Neural progenitor cell (in vitro differentiated cells): ENCODE measurements around the gene SLC25A43.

Source experiments
- CTCF ChIP-seq: fragments of 200-600 bp; sonication (generic); IDR thresholded peaks from 2 replicates; pipeline ENCODE4 v1.5.1; 2017; ENCODE audit warnings: antibody characterized with exemption, mild to moderate bottlenecking
- EZH2 ChIP-seq: fragments of 200-600 bp; sonication (generic); IDR thresholded peaks from 2 replicates; pipeline ENCODE4 v1.6.1; 2017; ENCODE audit warnings: antibody characterized with exemption, mild to moderate bottlenecking, moderate library complexity

- peak; percentile 64 for TF ChIP-seq CTCF
- TF ChIP-seq EZH2 = no peak
Observed at GRCh38 chrX:119468551-119469312, 69.6 kb downstream of the SLC25A43 start.
